Duodenal mucosa (tissue), 2 donors: Measurements from ENCODE around the gene ELF3.

Experiments
- H3K27ac ChIP-seq: one replicate; pipeline ENCODE4 v1.7.0; 2013; ENCODE audit warnings: low read depth, low read length
- H3K27me3 ChIP-seq, 2 donors: one replicate each; pipeline ENCODE4 v1.7.0; 2013; ENCODE audit warnings: low read length in 2 of 2, control low read depth in 1 of 2; ENCODE audit not compliant: insufficient read depth in 2 of 2, control insufficient read depth in 1 of 2
- H3K36me3 ChIP-seq, 2 donors: one replicate each; pipeline ENCODE4 v1.7.0; 2013; ENCODE audit warnings: low read length in 2 of 2, control low read depth in 1 of 2; ENCODE audit not compliant: insufficient read depth in 2 of 2, control insufficient read depth in 1 of 2
- H3K4me1 ChIP-seq, 2 donors: one replicate each; pipeline ENCODE4 v1.7.0; 2013; ENCODE audit warnings: low read length in 2 of 2, control low read depth in 1 of 2; ENCODE audit not compliant: insufficient read depth in 2 of 2, control insufficient read depth in 1 of 2
- H3K4me3 ChIP-seq, 2 donors: one replicate each; pipeline ENCODE4 v1.7.0; 2013; ENCODE audit warnings: low read length in 2 of 2, low read depth in 1 of 2
- H3K9ac ChIP-seq, 2 donors: one replicate each; pipeline ENCODE4 v1.7.0; 2013; ENCODE audit warnings: low read length in 2 of 2, low read depth in 1 of 2
- H3K9me3 ChIP-seq, 2 donors: one replicate each; pipeline ENCODE4 v1.7.0; 2013; ENCODE audit warnings: low read length in 2 of 2, control low read depth in 1 of 2; ENCODE audit not compliant: control insufficient read depth in 1 of 2

The ELF3 gene

GRCh38 chr1:202034149-202034682 lies 23.8 kb downstream of the ELF3 start:
- Histone ChIP-seq H3K27ac (peak overlapping the region; percentile 89), H3K36me3 (no peaks in the 10 kb centered on the region), H3K4me3 (peak overlapping the region; percentile 9 to 24), H3K27me3 (no peaks in the 10 kb centered on the region), H3K4me1 (peaks cover 5 to 27% of the 10 kb centered on the region in 2 donors), H3K9me3 (no peaks in the 10 kb centered on the region), H3K9ac (peak overlapping the region; percentile 77 to 93)

DNA sequence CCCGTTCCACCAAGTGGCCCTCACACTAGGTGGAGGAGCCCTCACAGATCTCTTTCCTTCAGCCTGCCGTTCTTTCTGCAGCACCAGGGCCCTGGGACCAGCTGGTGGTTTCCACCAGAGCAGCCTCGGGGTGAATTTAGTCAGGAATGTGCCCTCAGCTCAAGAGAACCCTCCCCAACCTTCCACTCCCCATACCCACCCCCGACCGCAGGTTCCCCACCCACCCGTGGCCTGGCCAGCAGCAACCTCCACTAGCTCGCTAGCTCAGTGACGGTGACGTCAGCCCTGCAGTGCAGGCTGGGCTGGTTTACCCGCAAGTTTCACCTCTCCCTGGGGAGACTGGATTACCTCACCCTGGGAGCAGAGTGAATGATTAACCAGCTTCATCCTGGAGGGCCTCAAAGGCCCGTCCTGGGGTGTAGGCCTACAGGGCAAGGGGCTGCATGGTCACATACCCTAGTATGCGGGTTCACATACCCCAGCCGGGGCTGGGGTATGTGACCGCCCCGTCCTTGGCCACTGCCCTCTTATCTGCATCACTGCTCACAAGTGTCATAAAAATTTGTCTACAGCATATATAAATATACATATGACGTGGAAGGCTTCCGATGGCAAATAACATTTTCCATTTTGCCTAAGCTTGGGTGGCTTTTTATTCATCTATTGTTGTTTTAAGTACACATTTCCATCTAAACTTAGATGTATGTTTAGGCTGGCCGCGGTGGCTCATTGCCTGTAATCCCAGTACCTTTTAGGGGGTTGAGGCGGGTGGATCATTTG lies 24.5 kb downstream of the ELF3 start:
- Histone ChIP-seq H3K27me3 (no peaks in the 10 kb centered on the region), H3K9me3 (no peaks in the 10 kb centered on the region), H3K9ac (peak overlapping the region; percentile 77 to 93), H3K4me3 (peak overlapping the region; percentile 9 to 24), H3K4me1 (peaks cover 5 to 20% of the 10 kb centered on the region in 2 donors), H3K27ac (peak overlapping the region; percentile 89), H3K36me3 (no peaks in the 10 kb centered on the region)

GRCh38 chr1:202036595-202037387 lies 26.4 kb downstream of the ELF3 start:
- H3K4me1 ChIP-seq = peaks cover 8 to 13% of the 10 kb centered on the region in 2 donors
- H3K27me3 ChIP-seq = no peaks in the 10 kb centered on the region
- no peak overlapping the region for H3K27ac ChIP-seq
- H3K4me3 ChIP-seq = no peak overlapping the region
- H3K9ac ChIP-seq = no peak overlapping the region
- no peaks in the 10 kb centered on the region for H3K9me3 ChIP-seq
- no peaks in the 10 kb centered on the region for H3K36me3 ChIP-seq

GRCh38 chr1:202037706-202038296 lies 27.4 kb downstream of the ELF3 start:
- H3K36me3 ChIP-seq = no peaks in the 10 kb centered on the region
- no peak overlapping the region for H3K9ac ChIP-seq
- H3K4me1 ChIP-seq = peaks cover 12 to 22% of the 10 kb centered on the region in 2 donors
- H3K27ac ChIP-seq = no peak overlapping the region
- H3K9me3 ChIP-seq = no peaks in the 10 kb centered on the region
- H3K4me3 ChIP-seq = no peak overlapping the region
- H3K27me3 ChIP-seq = no peaks in the 10 kb centered on the region

DNA sequence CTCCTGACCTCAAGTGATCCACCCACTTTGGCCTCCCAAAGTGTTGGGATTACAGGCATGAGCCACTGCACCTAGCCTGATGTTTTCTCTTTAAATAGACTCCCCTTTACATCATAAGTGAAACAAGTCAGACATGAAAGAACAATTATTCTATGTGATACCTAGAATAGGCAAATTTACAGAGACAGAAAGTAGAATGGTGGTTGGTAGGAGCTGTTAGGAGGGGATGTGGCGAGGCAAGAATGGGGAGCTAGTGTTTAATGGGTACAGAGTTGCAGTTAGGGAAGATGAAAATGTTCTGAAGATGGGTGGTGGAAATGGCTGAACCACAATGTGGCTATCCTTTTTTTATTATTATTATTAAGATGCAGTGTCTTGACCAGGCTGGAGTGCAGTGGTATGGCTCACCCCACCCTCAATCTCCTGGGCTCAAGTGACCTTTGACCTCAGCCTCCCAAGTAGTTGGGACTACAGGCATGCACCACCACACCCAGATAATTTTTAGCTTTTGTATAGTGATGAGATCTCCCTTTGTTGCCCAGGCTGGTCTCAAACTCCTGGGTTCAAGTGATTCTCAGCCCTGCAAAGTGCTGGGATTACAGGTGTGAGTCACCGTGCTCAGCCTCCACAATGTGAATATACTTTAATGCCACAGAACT lies 28.4 kb downstream of the ELF3 start:
- Histone ChIP-seq H3K4me1 (peaks cover 12 to 22% of the 10 kb centered on the region in 2 donors), H3K4me3 (no peak overlapping the region), H3K36me3 (no peaks in the 10 kb centered on the region), H3K27me3 (no peaks in the 10 kb centered on the region), H3K9me3 (no peaks in the 10 kb centered on the region), H3K9ac (no peak overlapping the region), H3K27ac (no peak overlapping the region)

- Histone ChIP-seq H3K9ac (peak overlapping the region; percentile 64 to 78), H3K4me1 (peaks cover 44 to 51% of the 10 kb centered on the region in 2 donors), H3K27ac (peak overlapping the region; percentile 88), H3K27me3 (no peaks in the 10 kb centered on the region), H3K36me3 (no peaks in the 10 kb centered on the region), H3K9me3 (no peaks in the 10 kb centered on the region), H3K4me3 (no peak overlapping the region)
Measured at GRCh38 chr1:202045705-202046104, 35.3 kb downstream of the ELF3 start.

DNA sequence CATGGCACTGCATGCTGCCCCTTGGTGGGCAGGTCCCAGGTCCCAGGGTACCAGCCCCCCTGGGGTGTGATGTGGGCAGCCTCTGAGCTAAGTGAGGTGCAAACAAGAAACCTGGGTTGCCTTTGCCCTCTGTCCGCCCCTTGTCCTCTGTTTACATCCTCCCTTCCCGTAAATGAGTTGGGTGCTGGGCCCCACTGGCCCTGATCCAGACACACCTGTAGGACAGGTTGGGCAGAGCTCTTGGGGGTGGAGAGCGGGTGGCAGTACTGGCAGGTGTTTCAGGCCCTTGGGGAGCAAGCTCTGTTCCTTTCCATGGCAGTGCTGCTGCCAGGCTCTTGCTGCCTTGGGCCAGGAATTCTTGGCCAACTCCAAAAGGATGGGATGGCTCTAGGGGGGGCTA lies 35.8 kb downstream of the ELF3 start:
- peak overlapping the region; percentile 88 for H3K27ac ChIP-seq
- no peaks in the 10 kb centered on the region for H3K9me3 ChIP-seq
- peak overlapping the region; percentile 78 to 82 for H3K9ac ChIP-seq
- H3K36me3 ChIP-seq = no peaks in the 10 kb centered on the region
- H3K4me1 ChIP-seq = peaks cover 44 to 51% of the 10 kb centered on the region in 2 donors
- no peaks in the 10 kb centered on the region for H3K27me3 ChIP-seq
- no peak overlapping the region for H3K4me3 ChIP-seq

DNA sequence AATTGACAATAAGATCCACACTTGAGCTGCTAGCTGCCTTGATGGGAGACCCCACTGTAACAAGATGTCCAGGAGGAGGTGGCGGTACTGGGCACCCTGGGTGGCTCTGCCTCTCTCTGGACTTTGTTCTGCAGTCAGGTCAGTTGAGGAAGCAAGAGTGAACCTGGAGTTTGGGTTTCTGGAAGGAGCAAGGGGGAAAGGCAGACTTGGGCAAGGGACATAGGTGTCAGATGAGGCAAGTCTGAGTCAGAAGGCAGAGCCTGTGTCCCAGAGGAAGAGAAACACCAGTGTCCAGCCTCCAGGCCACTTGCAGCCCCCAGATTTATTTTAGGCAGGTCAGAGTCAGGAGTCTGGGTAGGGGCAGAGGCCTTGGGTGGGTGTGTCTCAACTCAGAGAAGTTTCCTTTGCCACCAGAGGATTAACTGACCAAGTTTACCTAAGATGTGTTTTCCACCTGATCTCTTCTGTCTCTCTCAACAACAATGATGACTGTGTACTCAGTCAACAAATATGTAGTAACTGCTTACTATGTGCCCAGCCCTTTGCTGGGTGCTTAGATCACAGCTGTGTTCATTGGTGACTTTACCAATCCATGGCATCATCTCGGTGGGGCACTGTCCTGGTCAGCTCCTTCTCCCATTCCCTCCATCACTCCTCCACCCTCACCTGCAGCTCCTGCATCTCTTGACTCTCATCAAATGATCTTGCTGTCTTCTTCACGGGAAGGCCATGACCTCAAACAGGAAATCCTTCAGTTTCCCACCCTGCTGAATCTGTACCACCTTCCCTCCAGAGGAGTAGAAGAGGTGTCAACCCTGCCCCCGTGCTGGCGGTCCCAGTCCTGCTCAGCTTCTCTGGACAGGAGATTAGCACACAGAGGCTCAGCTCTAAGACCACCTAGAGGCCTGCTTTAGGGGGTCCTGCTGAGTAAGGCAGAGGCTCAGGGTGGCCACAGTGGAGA lies 36.6 kb downstream of the ELF3 start:
- Histone ChIP-seq H3K27ac (peak overlapping the region; percentile 88), H3K27me3 (no peaks in the 10 kb centered on the region), H3K4me1 (peaks cover 38 to 49% of the 10 kb centered on the region in 2 donors), H3K9me3 (no peaks in the 10 kb centered on the region), H3K36me3 (no peaks in the 10 kb centered on the region), H3K4me3 (no peak overlapping the region), H3K9ac (peak overlapping the region; percentile 78 to 82)

DNA sequence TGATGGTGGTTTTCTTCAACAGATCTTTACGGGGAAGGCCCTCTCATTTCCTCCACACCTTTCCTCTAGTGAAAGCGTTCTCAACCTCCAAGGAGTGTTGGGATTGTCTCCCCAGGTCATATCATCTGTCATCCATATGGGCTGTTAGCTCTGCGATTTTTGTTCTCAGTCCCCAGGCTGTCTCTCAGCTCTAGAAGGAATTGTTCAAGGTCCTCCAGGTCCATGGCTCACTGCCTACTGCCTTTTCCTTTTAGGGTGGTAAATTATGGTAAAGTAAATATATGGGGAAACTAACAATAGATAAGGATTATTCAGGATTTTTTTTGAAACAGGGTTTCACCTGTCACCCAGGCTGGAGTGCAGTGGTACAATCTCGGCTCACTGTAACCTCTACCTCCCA lies 37.6 kb downstream of the ELF3 start:
- Histone ChIP-seq H3K27ac (peak overlapping the region; percentile 88), H3K4me3 (no peak overlapping the region), H3K9ac (peak overlapping the region; percentile 78 to 82), H3K4me1 (peaks cover 37 to 42% of the 10 kb centered on the region in 2 donors), H3K9me3 (no peaks in the 10 kb centered on the region), H3K36me3 (no peaks in the 10 kb centered on the region), H3K27me3 (no peaks in the 10 kb centered on the region)
